ENCODE results near the gene MYL6. TPM values are rescaled to one million over a fixed set of nuclear protein-coding genes. Genes with fewer than 3 reads are reported as not detected.

The MYL6 gene
- total and polyA plus RNA-seq, 9 of the 15 experiments (the other 6 are each of a cell fraction or from before 2014, with no cell fraction given): 557 to 1,664 (median 958) TPM

DNA sequence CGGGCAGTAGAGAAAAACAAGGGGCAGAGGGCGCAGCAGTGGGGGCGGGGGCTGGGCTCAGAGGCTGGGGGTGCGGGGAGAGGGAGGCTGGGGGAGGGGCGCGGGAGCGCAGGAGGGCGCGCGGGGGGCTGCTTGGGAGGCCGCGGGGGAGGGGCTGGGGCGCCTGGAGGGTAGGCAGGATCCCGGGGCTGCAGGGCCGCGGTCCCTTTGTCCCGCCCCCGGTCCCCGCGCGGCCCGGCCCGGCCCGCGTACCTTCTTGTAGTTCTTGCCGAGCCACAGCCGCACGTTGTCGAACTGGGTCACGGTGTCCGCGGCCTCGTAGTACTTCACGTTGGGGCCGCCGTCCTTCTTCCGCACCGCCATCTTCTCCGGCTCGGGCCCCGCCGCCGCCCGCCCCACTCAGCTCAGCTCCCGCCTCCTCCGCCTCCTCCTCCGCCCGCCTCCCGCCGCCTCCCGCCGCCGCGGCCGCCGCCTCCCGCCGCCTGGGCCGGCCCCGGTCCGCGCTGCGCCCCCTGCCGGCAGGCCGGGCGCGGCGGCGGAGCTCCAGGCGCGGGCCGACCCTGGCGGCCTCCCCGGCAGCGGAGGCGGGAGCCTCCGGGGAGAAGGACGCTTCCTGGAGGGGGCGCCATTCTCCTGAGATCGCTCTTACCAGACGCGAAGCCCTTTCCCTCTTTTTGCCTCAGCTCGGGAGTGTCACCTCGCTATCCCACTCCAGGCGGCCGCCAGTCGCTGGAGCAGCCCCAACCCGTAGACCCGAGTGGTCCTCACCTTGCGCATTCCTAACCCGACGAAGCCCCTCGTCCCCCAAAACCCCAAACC lies 31.1 kb downstream of the MYL6 start, which contains the start of gene SMARCC2 (continued):
- TF ChIP-seq PURB (CRISPR knock-in tag; IDR thresholded peaks at IDR 0.05; ENCODE audit: low read depth) (no peak), TARDBP (IDR thresholded peaks at IDR 0.05) (no peak), SMARCA4 (IDR thresholded peaks at IDR 0.05) (no peak), HDAC2 (IDR thresholded peaks at IDR 0.05) (no peak), ZNF146 (CRISPR knock-in tag; IDR thresholded peaks at IDR 0.05; ENCODE audit: unreplicated experiment) (no peak), CLOCK (CRISPR knock-in tag; IDR thresholded peaks at IDR 0.05; ENCODE audit: borderline replicate concordance) (no peak), FOXP1 (CRISPR knock-in tag; IDR thresholded peaks at IDR 0.05) (no peak), TEAD1 (CRISPR knock-in tag; IDR thresholded peaks at IDR 0.05) (no peak), MCM3 (IDR thresholded peaks at IDR 0.05) (no peak)
- TF ChIP-seq, protein P1, sequence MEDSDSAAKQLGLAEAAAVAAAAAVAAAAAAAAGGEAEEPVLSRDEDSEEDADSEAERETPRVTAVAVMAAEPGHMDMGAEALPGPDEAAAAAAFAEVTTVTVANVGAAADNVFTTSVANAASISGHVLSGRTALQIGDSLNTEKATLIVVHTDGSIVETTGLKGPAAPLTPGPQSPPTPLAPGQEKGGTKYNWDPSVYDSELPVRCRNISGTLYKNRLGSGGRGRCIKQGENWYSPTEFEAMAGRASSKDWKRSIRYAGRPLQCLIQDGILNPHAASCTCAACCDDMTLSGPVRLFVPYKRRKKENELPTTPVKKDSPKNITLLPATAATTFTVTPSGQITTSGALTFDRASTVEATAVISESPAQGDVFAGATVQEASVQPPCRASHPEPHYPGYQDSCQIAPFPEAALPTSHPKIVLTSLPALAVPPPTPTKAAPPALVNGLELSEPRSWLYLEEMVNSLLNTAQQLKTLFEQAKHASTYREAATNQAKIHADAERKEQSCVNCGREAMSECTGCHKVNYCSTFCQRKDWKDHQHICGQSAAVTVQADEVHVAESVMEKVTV (CRISPR knock-in tag; IDR thresholded peaks at IDR 0.05): no peak
- TF ChIP-seq, protein P2, sequence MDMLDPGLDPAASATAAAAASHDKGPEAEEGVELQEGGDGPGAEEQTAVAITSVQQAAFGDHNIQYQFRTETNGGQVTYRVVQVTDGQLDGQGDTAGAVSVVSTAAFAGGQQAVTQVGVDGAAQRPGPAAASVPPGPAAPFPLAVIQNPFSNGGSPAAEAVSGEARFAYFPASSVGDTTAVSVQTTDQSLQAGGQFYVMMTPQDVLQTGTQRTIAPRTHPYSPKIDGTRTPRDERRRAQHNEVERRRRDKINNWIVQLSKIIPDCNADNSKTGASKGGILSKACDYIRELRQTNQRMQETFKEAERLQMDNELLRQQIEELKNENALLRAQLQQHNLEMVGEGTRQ (CRISPR knock-in tag; IDR thresholded peaks at IDR 0.05): no peak
- TF ChIP-seq, protein P3, sequence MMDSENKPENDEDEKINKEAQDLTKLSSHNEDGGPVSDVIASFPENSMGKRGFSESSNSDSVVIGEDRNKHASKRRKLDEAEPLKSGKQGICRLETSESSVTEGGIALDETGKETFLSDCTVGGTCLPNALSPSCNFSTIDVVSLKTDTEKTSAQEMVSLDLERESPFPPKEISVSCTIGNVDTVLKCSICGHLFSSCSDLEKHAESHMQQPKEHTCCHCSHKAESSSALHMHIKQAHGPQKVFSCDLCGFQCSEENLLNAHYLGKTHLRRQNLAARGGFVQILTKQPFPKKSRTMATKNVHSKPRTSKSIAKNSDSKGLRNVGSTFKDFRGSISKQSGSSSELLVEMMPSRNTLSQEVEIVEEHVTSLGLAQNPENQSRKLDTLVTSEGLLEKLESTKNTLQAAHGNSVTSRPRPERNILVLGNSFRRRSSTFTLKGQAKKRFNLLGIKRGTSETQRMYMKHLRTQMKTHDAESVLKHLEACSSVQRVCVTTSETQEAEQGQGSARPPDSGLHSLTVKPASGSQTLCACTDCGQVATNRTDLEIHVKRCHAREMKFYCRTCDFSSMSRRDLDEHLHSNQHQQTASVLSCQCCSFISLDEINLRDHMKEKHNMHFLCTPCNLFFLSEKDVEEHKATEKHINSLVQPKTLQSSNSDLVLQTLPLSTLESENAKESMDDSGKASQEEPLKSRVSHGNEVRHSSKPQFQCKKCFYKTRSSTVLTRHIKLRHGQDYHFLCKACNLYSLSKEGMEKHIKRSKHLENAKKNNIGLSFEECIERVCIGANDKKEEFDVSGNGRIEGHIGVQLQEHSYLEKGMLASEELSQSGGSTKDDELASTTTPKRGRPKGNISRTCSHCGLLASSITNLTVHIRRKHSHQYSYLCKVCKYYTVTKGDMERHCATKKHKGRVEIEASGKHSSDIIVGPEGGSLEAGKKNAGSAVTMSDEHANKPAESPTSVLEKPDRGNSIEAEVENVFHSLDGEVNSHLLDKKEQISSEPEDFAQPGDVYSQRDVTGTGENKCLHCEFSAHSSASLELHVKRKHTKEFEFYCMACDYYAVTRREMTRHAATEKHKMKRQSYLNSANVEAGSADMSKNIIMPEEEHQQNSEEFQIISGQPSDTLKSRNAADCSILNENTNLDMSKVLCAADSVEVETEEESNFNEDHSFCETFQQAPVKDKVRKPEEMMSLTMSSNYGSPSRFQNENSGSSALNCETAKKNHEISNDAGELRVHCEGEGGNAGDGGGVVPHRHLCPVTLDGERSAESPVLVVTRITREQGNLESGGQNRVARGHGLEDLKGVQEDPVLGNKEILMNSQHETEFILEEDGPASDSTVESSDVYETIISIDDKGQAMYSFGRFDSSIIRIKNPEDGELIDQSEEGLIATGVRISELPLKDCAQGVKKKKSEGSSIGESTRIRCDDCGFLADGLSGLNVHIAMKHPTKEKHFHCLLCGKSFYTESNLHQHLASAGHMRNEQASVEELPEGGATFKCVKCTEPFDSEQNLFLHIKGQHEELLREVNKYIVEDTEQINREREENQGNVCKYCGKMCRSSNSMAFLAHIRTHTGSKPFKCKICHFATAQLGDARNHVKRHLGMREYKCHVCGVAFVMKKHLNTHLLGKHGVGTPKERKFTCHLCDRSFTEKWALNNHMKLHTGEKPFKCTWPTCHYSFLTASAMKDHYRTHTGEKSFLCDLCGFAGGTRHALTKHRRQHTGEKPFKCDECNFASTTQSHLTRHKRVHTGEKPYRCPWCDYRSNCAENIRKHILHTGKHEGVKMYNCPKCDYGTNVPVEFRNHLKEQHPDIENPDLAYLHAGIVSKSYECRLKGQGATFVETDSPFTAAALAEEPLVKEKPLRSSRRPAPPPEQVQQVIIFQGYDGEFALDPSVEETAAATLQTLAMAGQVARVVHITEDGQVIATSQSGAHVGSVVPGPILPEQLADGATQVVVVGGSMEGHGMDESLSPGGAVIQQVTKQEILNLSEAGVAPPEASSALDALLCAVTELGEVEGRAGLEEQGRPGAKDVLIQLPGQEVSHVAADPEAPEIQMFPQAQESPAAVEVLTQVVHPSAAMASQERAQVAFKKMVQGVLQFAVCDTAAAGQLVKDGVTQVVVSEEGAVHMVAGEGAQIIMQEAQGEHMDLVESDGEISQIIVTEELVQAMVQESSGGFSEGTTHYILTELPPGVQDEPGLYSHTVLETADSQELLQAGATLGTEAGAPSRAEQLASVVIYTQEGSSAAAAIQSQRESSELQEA (IDR thresholded peaks at IDR 0.05; ENCODE audit: low read depth): no peak

Measured in K562 (cell line).